Epithelial cell of prostate (primary cell): ENCODE measurements around the gene SGMS2.

Experiments used
- DNase-seq: peaks from one replicate; pipeline ENCODE4 v3.0.0-alpha.2; 2011; ENCODE audit warnings: low read depth, low spot score
- H3K27ac ChIP-seq: fragments of 450-650 bp; 2 replicates; pipeline ENCODE4 v1.5.1; 2017; ENCODE audit warnings: mild to moderate bottlenecking

Gene SGMS2

DNA sequence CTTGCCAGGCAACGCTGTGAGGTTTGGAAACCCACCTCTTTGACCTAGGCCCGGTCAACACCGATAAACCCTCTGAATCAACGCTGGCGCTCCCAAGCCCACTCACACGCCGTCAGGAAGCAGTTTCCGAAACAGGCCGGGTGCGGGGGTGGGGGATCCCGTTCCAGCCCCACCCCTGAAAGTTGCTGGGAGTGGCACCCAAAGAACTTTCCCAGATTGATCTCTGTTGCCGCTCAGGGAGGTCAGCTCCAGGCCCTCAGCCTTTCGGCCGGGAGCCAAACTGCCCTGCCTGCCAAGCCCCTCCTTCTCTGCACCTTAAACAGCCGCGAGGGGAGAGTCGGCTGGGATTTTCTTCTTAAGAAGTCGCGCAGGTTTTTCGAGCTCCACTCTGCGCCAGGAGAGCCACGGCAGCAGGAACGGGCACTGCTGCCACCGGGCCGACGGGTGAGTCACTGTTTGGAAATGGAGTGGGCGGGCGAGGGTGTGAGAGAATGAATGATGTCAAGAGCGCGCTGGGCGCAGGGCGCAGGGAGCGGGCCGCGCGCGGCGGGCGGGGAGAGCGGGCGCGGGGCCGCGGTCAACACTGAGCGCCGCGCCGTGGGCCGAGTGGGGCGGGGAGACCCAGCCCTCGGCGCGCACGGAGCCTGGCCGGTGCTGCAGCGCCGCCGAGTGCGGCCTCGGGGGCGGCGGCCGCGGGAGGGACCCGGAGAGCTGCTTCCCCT is at the start of gene SGMS2:
SGMS2 (plus strand) TSS at position 583 of the 722 bp plus-strand sequence. CDS start 70,622 bp downstream, outside the sequence.
- peak within 1 kb of the TSS; percentile 96 for H3K27ac ChIP-seq
- DNase-seq, result peak; percentile 91

DNA sequence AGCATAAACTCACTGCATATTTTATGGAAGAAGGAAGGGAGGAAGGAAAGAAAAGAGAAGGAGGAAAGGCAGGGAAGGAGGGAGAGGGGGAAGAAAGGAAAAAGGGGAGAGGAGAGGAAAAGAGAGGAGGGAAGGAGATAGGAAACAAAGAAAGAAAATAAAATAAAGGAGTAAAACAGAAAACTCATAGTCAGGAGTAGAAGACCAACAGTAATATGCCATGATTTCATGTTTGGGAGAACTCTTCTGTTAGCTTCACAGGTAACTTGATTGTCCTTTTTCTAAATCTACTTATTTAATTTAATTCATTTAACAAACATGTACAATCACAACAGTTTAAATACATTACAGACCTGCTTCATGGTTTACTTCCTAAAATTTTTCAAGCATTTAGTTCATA is 46.8 kb upstream of the SGMS2 start:
- no peak for DNase-seq
- H3K27ac ChIP-seq, result no peak overlapping the region

DNA sequence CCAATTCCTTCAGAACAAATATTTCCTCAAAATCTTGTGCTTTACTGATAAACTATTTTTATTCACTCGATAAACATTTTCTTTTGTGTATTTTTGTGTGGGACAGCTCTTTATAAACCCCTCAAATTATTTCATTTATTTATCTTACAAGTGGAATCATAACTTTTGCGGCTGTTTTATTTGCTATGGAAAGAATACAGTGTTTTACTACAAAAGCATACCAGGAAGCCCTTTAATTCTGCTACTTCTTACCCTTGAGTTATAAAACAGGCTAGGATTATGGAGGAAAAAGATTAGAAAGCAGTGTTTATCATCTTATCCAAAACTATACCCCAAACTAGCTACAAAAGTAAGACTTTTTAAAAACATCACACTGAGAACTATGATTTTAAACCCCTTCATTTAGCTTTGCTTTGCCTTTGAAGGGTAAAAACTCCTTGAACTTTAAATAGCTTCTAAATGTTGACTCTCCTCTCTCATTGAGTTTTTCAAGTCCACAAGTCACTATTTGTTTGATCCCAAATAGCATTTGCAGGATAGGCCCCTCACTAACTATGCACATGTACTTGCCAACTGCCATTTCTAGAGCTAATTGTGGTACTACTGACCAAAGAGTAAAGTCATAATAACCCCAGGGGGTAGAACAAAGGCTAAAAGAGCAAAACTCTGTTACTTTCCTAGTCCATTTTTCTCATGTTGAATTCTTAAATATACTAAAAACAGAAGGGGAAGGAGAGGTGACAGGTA is 45.8 kb upstream of the SGMS2 start:
- H3K27ac ChIP-seq, result no peak overlapping the region
- no peak for DNase-seq

DNA sequence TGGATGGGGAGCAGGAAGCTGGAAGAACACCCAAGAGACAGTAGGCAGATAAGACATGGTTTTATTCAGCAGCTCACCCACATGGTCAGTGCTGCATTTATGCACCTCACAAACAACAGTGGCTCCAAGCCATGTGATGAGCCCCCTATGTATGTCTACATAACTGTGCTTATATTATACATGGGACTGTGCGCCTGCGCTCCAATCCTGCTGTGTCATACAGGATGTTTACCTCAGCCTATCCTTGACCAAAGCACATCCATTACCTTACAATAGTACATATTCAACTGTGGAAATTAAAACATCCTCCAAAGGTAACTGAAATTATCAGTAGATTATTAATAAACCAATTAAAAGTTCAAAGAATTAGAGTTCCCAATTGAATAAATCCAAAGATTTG is 44.1 kb upstream of the SGMS2 start:
- DNase-seq, result no peak
- H3K27ac ChIP-seq, result no peak overlapping the region

DNA sequence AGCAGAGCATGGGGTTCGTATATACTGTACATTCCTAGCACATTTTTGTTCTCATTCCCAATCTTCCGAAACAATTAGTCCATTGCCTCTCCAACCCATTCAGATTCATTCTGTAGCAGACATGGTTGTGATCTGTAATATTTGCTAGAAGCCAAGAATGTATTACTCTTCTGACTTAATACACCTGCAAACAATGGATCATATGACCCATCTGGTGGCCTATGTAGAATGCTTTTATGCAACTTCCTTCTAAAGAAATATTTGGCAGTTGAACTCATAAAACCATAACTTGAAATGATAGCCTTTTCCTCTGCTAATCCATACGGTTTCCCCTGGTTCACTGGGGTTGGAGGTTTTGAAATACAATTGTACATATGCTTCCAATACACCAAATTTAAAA is 32.8 kb upstream of the SGMS2 start:
- peak; percentile 8 for DNase-seq
- H3K27ac ChIP-seq, result peak overlapping the region; percentile 19

DNA sequence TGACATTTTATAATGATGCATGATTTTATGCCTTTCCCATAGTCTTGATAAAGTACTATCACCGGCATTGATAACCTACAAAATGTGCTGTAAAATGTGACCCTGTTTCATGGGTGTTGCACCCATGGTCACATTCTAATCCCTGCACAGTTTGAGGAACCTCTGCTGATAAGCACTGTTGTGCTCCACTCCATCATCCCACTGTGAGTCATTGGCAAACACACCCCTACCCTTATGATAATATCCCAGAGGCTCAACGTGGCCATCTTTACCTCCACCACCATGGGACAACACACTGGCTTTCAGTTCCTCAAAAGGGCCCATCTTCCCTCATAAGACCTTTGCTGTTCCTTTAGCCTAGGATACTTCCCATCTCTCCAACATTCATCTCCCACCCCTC is 32.0 kb upstream of the SGMS2 start:
- no peak for DNase-seq
- H3K27ac ChIP-seq, result no peak overlapping the region

DNA sequence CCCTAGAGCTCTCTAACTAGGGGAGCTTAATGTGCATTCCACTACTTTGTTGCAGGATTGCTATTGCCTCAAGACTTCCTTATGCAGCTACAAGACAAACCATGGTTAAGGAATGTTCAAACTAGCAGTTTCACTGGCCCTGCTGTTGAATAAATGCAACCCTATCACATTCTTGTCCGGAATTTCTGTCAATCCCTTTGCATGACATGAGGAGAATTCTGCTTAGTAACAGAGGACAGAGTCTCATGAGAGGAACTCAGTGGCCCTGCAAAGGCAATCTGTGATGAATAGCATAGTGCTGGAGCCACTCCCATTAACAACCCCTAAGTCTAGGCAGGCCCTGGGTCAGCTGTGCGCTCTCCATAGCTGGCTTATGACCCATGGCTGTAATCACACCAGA is 30.7 kb upstream of the SGMS2 start:
- DNase-seq, result no peak
- H3K27ac ChIP-seq, result no peak overlapping the region

DNA sequence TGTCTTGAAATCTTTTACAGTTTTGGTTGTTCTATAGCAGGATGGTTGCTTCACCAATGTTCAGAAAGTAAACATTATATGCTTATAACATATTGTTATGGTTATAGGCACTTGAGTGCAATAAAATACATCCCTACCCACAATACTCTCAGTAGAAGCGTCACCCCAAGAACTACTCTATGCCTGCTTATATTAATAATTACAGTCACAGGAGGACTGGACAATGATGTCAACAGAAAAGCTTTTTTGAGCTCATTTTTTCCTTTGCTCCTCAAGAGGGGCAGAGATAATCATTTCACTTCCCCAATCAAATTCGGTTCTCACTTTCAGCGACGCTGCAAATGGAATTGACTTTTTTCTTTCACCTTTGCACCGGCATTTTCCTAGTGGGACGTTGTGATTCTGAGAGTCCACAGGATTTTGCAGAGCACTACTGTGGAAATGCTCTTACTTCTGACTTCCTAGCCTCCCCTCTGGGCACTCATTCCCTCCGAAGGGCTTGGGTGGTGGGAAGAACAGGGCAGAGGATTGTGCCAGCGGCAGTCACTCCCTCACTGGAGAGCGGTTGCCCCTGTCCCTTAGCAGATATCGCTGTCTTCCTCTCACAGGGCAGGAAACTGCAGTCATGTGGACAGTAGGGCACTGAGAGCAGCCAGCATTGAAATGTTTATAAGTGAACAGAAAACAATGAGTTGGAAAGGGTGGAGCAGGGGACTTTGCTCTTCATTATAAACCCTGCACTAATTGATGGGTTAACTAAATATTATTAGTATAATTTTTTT is 24.9 kb upstream of the SGMS2 start:
- no peak overlapping the region for H3K27ac ChIP-seq
- DNase-seq, result no peak

DNA sequence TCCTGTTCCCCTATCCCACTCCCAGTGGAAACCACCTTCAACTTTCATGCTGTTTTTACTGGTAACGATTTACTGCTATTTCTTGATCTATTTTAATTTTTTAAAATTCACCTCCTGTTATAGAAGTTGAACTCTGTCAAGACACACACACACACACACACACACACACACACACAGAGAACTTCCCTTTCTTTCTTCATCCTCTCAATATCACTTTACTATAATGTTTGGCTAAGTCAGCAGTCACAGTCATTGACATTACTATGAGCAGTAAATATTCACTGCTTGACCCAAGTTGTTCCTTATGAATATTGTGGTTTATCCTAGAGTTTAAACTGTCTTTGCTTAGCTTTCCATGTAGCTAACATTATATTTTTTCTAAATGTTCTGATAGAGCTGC is 24.0 kb upstream of the SGMS2 start:
- peak overlapping the region; percentile 81 for H3K27ac ChIP-seq
- DNase-seq, result no peak

DNA sequence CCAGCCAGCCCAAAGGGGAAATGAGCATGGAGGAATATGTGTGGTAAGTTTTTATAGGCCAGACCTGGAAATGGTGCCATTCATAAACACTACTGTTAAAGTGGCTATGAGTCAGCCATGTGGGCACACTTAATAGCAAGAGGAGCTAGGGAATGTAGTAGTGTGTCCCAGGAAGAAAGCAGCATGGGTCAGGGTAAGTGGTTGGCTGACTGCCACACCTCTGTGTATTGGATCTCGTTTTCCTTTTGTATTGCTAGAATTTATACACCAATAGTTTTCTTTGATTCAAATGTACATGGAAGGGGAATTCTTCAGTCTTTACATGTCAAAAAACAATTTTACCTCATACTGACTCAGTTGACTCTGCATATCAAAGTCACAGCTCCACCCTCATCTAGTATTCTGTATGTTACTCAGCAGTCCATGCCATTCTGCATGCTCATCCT is 22.9 kb upstream of the SGMS2 start:
- peak overlapping the region; percentile 81 for H3K27ac ChIP-seq
- DNase-seq, result peak; percentile 80

DNA sequence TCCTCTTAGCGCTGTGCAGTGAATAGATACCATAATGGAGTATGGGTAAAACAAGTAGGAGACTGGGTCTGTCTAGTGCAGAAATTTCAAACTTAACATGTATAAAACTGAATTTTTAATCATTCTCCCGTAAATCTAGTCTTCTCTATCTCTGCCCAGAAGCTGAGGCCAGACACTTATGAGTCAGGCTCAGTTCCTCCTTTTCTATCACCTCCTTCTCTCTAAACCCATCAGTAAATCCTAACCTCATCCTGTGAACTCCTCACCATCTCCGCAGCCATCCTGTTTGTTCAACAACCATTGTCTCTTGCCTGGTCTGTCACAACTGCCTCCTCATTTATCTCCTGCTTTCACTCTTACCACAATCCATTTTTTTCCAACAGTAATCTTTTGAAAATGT is 19.8 kb upstream of the SGMS2 start:
- no peak for DNase-seq
- H3K27ac ChIP-seq, result no peak overlapping the region

DNA sequence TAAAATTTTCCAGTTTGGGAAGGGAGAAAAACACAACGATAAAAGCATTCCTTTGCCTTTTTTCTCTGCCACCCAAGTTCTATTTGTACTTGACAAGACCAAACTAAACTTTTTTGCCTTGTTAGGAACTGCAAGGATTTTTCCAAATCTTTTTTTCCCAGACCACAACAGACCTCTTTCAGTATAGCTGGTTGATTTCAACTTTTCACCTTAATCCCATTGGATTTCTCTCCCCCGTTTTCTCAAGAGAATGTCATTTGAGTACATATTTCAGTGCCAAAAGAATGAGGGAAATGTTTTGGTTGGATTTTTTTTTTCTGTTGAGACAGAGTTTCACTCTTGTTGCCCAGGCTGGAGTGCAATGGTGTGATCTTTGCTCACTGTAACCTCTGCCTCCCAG is 18.5 kb upstream of the SGMS2 start:
- DNase-seq, result no peak
- H3K27ac ChIP-seq, result no peak overlapping the region

DNA sequence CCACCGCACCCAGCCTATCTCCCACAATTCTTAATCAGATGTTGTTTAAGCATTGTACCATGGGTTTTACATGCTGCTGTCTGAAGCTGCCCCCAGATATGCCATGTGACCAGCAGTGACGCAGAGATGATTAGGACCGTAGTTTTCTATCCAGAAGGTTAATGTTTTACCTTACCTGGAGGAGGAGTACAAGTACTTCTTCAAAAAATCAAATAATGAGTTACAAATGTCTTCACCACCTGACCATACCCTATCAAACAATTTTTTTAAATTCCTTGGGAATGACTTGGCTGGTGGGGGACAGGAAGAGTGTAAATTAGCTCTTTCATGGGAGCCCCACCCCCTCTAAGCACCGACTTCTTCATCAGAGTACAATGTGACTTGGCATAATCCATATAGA is 16.2 kb upstream of the SGMS2 start:
- no peak overlapping the region for H3K27ac ChIP-seq
- no peak for DNase-seq

DNA sequence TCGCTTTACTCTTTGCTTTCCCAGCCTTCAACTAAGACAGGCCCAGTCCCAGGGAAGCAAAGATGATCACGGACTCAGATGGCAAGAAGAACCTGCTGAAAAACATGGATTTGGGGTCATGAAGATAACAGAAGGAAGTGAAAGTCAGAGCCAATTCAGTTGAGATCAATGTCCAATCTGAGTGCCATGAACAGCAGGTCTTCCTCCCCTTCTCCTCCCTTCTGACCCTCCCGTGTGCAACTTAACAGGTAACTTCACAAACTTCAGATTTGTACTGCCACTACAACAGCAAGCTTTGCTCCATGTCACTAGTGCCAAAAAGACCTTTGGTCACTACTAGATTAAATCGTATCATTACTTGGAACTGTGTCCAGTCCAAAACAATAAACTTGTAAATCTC is 15.5 kb upstream of the SGMS2 start:
- H3K27ac ChIP-seq, result no peak overlapping the region
- no peak for DNase-seq

DNA sequence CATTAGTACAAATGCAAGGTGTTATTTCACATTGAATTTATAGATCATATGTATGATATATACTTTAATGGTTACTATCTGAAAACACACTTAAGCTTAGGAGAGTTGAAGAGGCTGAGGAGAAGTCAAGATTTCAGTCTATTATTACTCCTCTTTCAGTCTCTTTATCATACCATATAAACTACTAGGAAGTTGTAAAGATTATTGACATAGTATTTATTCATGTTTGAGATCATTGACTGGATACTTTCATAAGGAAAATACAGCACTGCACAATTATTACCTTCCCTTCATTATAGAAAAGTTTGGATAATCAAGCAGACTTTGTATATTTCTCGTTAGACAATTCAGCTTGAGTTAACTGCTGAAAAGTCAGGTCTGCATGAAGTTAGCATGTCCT is 10.0 kb upstream of the SGMS2 start:
- H3K27ac ChIP-seq, result no peak overlapping the region
- DNase-seq, result no peak

DNA sequence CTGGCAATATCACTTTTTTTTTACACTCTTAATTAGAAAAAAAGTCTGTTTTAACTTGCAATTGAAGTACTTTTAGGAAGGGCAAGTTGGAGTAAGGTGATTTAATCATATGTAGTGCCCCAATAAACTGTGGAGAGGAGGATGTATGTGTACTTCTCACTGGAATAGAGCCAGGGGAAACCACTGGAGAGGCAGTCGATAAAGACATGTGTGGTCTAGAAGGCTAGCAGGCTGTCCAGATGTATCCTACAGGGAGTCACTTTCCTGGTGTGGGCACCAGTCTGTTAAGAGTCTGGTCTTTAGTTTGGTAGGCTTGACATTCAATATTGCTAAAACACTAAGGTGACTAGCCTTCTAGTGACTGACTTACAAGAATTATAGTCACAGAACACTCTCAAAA is 9.6 kb upstream of the SGMS2 start:
- DNase-seq, result no peak
- H3K27ac ChIP-seq, result no peak overlapping the region

DNA sequence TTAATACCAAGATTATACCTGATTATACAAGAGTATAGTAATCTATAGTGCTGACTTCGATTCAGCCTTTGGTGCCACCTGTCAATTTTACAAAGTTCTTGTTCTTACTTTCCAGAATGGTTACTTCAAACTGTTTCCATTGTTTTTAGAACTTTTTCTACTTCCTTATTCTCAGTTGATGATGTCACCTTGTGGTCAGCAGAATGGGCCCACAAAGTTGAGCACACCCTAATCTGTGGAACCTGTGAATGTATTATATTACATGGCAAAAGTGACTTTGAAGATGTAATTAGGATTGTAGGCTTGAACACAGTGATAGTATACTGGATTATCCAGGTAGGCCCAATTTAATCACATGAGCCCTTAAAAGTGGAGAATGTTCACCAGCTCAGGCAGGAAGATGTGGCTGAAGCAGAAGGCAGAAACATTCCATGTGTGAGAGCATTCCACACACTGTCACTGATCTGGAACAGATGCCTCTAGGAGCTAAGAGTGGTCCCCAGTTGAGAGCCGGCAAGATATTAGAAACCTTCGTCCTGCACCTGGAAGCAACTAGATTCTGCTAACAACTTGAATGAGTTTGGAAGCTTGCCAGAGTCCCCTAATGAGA is 6.3 kb upstream of the SGMS2 start:
- H3K27ac ChIP-seq, result no peak overlapping the region
- DNase-seq, result no peak

DNA sequence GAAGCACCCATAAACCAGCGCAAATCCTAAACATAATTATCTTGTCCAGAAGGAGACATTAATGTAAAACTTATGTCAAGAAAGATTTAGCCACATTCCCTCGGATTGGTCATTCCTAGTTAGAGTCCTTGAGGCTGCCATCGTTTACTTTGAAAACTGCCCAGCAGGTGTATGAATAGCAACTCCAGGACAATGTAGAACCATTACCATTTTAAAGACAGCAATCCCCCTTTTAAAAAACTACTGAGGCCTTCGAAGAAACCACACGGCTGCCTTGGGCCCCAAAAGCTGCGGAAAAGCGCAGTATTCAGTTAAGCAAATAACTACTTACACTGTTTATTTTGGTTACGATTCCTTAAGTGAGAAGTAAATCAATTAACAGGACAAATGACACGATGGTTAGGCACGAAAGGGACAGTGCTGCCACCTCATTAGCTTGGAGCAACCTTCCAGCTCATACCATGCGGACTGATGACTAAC is 822 bp upstream of the SGMS2 start:
- H3K27ac ChIP-seq, result peak overlapping the region; percentile 96
- no peak for DNase-seq

DNA sequence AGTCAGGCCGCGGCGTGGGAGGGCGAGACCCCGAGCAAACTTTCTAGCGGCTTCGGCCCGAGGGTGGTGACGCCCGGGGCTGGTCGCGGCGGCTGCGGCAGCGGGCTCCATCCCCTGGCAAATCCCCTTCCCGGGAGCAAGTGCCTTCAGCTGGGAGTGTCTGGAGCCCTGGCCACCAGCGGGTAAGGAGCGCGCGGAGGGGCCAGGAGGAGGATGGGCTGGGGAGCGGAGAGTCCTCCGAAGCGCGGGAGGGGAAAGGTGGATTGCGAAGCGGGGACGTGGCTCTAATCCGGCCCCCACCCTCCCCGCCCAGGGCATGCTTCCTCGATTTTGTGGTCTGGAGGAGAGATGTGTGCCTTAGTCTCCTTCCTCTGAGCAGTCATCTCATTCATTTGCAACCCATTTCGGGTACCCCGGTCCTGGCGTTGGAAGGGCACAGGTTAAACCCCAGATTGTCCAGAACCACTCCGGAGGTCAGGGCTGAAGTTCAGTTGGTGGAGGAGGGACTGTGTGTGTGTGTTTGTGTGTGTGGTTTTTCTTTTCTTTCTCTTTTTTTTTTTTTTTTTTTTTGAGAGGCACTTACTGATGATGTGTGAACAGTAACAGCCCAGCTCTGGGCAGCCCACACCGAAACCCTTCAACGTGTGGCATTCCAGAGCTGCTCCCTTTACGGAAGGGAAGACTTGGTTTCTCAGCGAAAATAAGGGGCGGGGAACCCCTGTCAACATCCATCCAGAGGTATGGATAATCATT is 516 bp downstream of the SGMS2 start:
- H3K27ac ChIP-seq, result peak overlapping the region; percentile 96
- peak; percentile 43 for DNase-seq
